GM21515 (cell line): ENCODE results near the gene PDXK.

Source experiments
- ATAC-seq: cut with Tn5 transposase; IDR thresholded peaks from one replicate; pipeline ENCODE4 v1.9.1; 2021; ENCODE audit not compliant: unreplicated experiment

The PDXK gene

DNA sequence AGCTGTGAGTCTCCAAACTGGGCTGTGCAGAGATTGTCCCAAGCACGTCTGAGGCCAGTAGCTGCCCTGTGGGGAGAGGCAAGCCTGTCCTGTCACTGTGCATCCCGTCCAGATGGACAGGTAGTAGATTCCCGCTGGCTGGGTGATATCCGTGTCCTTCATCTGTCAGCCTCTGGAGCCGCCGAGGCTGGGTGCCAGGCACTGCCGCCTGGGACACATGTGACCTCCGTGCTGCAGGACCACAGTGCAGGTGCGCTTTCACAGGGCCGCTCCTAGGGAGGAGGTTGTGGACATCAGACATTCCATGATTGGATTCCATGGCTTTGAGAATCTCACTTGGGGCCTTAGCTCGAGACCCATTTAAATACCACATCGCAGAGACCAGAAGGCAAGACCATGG, 4.7 kb downstream of the PDXK start:
- ATAC-seq: no peak

DNA sequence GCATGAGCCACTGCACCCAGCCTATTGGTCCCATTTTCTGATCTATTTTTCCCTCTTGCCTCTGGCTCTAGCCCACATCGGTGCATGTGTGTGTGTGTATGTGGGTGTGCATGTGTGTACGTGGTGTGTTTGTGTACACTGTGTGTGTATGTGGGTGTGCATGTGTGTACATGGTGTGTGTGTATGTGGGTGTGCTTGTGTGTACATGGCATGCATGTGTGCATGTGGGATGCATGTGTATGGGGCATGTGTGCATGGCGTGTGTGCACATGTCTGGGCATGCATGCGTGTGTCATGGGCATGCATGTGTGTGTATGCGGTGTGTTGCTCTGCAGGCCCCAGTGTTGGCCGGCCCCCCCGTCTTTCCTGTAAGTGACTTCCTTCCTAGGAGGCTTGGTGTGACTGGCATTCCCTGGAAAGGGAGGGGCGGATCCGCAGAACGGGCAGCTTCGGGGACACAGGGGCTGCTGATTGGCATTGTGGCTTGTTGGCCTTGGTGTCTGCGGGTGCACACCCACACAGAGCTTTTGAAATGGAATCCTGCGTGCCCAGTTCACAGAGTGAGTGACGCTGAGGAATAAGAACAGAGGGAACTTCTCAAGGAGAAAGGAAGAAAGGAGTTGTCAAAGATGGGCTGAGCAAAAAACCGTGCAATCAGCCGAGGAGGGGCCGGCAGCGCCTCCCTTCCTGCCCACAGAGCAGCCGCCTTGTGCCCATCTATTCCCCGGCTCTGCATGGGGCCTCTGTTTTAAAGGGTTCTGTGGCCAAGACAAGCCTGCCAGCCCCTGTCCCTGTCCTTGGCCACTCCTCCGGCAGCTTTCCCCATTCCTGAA, 8.0 kb downstream of the PDXK start:
- ATAC-seq: no peak

DNA sequence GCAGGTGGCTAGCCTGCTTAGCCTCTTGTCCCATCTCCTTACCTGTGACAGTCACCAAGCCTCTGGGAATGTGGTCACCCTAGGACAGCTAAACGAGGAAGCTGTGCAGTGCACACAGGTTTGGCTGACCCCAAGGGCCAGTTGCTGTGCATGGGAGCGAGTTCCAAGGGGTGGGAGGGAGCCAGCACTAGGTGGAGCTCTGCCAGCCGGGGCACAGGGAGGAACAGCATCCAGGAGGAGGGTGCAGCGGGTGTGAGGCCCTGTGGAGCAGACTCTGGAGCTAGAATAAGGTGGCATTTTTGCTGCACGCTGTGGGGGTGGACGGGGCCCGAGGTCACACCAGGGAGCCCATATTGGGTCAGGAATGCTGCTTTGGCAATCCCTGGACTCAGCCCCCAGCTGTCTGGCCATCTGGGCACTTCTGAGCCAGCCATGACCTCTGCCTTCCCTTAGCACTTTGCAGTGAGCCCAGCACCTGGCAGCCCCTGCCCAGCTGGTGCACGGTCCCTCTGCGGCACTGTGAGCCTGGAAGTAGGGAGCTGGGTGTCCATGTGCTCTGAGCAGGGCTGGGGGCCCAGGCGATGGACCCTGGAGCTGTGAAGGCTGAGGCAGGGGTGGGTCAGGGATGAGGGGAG, 8.7 kb downstream of the PDXK start:
- ATAC-seq: no peak

DNA sequence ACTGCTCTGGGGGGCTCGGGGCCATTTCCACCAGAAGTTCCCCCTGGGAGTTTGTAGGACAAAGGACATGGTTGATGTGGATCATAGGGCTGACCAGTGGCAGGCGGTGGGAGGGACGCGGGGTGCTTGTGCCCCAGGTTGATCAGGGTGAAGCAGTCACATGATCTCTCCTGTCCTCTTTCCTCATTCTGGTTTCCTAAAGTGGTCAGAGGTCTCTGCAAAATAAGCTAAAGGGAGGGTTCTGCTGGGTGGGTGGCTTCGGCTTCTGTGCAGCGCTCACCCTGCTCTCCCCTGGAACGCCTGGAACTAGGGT, 9.2 kb downstream of the PDXK start:
- no peak for ATAC-seq

DNA sequence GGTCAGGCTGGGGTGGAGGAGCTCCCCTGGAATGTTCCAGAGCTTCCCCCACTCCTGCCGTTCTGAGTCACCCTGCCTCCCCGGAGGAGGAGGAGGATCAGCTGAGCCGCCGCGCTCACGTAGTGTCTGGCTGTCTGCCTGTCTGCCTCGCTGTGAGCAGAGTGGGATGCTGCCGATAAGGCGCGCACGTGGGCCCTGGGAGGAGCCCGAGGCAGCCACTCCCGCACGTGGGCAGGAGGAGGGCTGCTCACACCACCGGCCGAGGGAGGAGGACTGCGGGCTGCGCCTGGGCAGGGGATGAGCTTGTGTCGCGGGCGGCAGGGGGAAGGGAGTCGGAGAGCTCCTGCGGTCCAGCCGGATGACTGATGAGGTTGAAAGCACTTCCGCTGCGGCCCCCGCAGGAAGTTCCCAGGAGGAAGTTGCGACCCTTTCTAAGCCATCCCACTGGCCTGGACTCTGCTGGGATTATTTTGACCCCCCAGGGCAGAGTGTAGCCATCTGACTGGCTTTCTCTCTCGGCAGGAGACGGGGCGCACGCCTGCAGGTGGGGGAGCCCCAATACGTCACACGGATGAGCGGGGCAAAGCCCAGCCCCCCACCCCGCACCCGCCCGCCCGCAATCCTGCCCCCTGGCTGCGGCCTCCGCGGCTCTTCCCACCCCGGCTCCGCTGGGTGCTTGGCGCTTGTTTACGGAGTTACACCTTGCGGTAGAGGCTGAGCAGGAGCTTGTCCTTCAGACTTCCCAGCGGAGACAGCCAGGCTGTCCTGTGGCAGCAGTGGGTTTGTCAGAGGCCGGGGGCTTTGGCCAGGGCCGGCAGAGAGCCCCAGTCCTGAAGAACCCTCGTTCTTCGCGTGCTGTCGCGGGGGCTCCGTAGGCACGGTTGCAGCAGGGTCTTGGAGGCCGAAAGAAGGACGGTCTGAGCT, 9.8 kb downstream of the PDXK start:
- ATAC-seq: peak; percentile 60

DNA sequence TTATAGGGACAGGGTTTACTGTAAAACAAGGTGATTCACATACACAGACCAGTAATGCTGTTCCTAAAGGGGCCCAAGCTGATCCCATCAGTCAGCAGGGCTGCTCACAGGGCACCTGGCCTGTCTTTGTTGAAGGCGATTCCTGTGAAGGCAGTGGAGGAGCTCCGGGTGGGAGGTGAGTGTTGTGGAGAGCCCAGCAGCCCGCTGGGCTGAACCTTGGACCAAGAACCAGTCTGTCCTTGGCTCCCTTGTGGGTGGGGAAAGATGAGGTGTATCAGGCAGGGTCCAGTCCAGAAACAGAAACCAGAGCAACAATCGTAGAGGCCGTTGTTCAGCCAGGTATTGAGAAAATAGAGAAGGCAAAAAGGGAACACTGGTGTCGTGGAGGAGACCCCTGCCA, 12.5 kb downstream of the PDXK start:
- no peak for ATAC-seq

DNA sequence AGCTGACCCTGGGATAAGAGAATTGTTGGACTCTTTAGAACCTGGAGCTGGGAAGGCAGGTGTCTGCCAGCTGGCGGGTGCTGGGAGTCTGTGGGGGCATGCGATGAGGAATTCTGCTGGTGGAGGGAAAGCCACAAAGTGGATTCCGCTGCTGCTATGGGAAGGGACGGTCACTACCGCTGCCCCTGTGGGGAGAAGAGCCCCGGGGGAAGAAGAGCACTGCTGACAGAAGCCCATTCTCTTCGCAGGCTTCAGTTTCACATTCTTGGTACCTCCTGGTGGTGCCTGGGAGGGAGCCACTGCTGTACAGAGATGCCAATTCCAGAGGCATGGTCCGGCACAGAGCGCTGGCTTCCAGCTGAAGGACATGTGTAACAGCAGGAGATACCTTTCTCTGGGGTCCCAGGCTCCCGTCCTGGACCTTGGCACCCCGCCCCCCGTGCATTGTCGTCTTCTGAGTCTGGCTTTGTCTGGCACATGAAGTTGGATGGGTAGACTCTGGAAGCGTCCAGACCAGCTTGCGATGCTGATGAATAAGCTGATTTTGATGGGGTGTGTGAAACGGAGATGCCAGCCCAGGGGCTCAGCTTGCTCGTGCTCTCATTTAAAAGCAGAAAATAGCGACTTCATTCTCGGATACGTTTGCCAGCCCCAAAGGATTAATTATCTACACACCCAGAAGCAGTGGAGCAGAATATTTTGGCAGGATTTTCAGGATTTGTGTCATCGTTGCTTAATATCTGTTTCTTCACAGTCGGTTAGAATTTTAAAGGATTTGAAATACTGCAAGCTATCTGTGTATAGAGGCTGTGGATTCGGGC, 13.2 kb downstream of the PDXK start:
- no peak for ATAC-seq

DNA sequence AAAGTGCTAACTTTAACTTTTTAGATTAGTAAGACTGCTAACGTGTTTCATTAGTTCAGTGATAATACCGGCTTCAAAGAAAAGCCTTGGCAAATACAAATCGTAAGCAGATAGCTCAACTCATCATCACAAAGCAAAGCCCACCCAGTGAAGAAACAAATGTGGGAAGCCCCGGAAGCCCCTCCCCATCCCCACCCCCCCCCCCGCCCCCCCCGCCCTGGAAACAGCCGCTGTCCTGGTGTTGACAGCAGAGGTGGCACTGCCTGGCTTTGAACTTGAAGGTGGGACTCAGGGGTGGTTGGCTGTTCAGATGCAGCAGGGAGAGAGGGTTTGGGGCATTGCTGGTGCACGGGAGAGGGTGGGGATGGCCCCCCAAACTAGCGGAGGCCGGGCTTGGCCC, 14.1 kb downstream of the PDXK start:
- ATAC-seq: no peak

DNA sequence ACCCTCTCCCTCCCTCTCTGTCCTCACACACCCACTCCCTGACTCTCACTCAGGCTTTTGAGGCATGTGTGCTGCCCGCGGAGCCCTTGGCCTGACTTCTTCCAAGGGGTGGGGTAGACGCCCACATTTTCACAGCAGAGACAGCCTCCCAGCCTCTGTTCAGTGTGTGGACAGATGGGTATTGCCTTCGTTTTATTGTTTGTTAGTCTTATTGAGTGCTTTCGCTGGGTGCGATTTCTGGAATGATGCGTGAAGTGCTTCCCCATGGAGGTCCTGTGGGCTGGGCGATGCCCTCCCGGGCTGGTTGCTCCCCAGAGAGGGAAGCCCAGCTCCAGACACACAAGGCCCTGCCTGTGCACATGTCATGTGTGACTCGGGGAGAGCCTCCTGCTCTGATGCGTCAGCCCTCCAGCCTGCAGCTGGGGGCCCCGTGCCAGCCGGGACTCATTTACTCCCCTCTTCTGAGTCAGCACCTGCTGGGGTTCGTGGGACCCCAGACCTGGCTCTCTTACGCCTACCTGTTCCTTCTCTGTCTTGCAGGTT, 14.7 kb downstream of the PDXK start:
- ATAC-seq: no peak

DNA sequence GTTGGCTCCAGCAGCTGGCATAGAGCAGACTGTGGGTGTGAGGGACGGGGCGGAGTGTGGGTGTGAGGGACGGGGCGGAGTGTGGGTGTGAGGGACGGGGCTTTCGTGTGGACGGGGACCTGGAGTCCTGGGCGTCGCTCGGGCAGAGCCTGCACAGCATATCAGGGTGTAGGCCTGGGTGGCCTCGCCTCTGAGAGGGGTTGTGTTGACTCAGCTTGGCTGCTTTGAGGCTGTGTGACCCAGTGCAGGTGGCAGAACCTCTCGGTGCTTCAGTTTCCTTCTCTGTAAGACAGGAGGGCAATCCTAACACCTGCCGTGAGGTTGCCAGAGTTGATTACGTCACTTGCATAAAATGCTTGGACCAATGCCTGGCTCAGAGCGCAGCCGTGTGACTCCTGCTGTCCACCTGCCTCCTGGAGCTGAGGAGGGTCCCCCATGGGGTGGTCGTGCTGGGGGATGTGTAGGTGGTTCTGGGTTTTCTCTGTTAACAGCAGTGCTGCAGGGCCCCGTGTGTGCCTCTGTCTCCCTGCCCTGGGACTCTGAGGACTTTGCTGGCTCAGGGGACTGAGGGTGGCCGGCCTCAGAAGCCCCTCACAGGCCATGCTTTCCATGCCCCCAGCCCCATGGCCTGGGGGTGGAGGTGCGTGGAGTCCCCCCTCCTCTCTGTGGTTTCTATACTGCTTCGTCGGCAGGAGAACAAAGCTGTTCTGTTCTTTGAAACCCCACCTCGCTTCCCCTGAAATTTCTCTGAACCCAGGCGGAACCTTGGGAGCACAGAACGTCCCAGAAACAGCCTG, 15.4 kb downstream of the PDXK start:
- ATAC-seq: no peak

DNA sequence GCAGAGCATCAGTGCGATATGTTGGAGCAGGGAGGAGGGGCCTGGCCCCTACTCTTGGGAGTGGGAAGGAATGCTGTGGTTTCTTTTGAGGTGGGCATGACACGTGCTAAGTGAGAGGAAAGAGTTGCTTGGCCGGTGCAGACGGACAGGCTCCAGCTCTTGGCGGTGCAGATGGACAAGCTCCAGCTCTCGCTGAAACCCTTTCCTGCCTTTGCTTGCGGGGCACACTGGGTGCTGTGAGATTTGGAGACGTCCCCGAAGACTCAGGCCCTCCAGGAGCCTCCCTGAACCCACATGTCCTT, 15.9 kb downstream of the PDXK start:
- no peak for ATAC-seq

DNA sequence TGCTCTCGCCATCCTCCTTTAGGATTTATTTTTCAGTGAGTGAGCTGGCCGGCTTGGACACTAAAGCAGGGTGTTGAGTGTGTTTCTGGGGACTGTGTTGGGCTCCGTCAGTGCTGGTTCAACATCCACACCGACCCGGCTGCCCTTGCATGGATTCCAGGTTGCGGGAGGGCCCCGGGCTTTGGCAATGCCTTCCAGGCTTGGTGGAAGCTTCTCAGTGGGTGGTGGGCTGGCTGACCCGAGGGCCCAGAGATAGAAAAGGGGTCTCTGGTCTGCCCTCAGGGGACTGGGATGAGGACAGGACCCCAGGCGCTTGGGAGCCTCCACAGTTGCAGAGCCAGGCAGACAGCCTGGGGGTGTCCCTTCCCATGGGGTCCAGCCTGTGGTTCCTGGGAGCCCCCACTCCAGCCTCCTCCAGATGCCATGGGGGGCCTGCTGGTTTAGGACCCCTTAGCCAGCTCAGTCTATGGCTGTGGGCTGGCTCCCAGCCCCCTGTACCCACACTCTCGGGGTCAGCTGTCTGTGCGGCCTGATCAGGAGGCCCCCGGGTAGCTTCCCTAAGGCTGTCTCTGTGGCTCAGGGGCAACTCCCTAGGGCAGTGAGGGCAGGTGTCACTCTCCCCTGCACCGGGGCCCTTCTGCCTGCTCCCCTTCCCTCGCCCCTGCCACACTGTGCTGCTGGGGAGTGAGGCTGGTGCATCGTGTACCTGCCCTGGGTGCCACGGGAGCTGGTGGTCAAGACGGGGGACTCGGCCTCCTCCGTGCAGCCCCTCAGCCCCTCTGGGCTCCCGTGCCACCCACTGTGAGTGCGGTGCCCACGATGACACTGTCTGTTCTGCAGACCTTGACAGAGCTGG, 16.5 kb downstream of the PDXK start:
- no peak for ATAC-seq

DNA sequence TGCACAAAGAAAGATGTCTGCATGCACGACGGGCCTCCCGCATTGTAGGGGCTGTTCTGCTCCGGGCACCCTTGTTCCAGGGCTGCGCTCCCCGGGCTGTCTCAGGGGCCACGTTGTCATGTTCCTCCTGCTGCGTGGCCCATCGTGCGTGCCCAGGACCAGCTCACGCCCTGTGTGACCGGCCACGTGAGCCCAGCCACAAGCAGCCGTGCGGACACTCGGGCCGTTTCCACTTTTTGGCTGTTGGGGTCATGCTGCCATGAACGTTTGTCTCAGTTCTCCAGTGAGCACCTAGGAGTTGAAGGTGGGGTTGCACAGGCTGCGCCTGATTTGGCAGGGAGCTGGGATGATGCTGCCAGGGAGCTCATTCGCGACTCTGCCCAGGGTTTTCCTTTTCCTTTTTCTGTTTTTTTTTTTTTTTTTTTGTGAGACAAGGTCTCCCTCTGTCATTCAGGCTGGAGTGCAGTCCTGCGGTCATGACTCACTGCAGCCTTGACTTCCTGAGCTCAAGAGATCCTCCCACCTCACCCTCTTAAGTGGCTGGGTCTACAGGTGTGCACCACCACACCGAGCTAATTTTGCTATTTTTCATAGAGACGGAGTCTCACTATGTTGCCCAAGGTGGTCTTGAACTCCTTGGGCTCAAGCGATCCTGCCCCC, 17.4 kb downstream of the PDXK start:
- no peak for ATAC-seq

DNA sequence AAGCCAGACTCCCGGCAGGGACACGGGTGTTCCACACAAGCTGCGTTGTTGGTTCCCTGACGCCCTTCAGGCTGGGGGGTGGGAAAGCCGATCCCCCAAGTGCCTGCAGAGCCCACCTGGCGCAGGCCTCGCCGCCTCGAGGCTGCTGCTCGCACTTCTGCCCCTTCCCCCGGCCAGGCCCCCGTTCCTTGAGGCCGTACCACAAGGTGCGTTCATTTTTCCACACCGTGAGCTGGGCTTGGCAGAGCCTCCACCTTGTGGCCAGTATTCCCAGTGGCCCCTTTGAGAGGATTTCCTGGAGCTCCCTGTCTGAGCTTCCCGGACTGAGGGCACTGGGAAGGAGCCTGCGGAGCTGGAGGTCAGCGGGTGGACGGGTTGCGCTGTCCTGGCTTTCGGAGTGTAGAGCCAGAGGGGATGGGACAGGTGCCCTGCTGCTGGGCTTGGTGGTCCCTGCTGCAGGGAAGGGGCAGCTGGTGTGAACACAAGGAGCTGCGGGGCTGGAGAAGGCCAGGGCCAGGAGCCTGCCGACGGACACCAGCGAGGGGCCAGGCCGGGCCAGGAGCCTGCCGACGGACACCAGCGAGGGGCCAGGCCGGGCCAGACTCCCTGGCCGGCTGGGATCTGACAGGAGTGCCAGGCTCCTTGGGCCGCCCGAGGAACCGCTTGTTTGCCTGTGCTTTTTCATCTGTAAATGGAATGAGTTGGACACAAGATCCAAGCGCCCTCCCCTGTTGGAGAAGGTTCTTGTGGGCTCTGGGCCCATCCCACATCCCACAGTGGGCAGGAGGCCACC, 18.4 kb downstream of the PDXK start:
- no peak for ATAC-seq

DNA sequence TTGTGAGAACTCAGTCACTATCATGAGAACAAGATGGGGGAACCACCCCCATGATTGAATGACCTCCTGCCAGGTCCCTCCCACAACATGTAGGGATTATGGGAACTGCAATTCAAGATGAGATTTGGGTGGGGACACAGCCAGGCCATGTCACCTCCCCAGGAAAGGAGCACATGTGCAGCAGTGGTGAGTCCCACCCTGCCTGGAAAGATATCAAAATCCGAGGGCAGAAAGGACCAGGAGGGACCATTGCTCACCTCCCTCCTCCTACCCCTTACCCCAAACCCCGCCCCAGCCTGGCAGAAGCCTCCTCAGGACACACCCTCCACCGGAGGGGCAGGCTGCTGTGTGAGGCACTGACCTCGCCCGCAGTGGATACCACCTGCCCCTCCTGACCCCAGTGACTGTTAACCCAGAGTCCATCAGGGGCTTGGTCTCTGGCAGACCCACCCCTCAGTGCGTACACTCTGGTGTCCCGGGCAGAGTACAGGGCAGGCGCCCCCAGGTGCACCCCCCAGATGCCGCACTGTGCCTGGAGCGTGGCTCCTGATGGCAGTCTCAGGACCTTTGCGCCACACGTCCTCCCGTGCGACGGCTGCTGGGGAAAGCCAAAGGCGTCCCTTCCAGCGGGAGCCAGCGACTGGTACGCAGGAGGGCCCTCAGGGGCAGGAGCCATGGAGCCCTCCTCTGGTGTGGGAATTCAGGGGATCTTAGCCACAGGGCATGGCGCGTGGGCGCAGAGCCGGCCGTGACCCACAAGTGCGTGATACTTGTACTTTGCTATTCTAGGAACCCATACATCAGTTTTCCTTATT, 20.9 kb downstream of the PDXK start:
- no peak for ATAC-seq

DNA sequence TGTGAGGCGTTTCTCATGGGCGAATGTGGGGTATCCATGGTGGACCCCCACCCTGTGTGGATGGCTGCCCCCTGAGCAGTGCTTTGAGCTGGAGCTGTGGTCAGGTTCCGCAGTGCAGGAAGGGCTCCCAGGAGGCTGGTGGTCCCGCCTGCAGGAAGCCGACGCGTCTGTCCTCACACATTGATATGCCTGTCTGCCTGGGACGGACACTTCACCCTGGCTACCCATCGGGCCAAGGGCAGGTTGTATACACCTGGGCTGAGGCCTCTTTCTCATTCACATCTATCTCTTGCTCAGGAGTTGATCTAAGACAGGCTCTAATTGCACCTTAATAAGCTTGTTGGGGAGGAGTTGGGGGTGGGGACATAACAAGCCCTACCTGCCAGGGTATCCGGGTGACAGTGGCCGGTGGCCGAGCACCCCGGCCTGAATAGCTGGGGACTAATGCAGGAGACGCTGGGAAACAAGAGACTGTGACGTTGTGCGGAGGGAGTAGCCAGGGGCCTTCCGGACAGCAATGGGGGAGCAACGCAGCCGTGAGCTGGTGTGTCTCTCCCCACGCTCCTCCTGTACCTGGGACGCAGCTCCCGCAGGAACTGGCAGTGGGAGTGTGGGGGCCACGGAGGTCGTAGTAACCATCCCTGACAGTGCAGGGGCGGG, 21.7 kb downstream of the PDXK start:
- no peak for ATAC-seq
